C4-2B (cell line): ENCODE results near the gene TTC31.

Experiments
- CTCF ChIP-seq: fragments of 450-650 bp; conservative IDR thresholded peaks from 2 replicates; pipeline ENCODE4 v1.5.1; 2017; ENCODE audit warnings: mild to moderate bottlenecking
- ZFX ChIP-seq: fragments of 450-650 bp; IDR thresholded peaks from 2 replicates; pipeline ENCODE4 v1.6.1; 2017

GRCh38 chr2:74503506-74504475 is 20.9 kb downstream of the TTC31 start:
- TF ChIP-seq CTCF (no peak), ZFX (no peak)
